GM12878 (cell line): Measurements from ENCODE around the gene EMILIN2. TPM values are rescaled to one million over a fixed set of nuclear protein-coding genes. Genes with fewer than 3 reads are reported as not detected.

Experiments
- ATAC-seq: fragments of 200-7000 bp; cut with Tn5 transposase; 3 replicates; pipeline ENCODE4 v1.9.1; 2020; ENCODE audit warnings: mild to moderate bottlenecking, moderate library complexity
- BruUV-seq: library from RNA; stranded (reverse); fragments of 400-500 nt; replicated peaks from 2 replicates; lab custom pipeline; 2021; lab: Mats Ljungman, UMichigan
- CTCF ChIA-PET: fragments of 300-600 bp; sonication (Branson Sonifier 250); formaldehyde crosslinking; extraction: SDS; loops from one replicate; lab custom pipeline; 2021; ENCODE audit warnings: inconsistent platforms; lab: Yijun Ruan, JAX
- POLR2A ChIA-PET: fragments of 350-600 bp; formaldehyde crosslinking; extraction: SDS; loops from one replicate; lab custom pipeline; 2021; ENCODE audit warnings: inconsistent platforms; lab: Charles Lee
- RAD21 ChIA-PET: fragments of 300-600 bp; sonication (Branson Sonifier 250); formaldehyde crosslinking; loops from one replicate; lab custom pipeline; 2023; ENCODE audit warnings: antibody characterized with exemption; ENCODE audit not compliant: unreplicated experiment; lab: Charles Lee
- SMC1A ChIA-PET: fragments of 300-600 bp; sonication (Branson Sonifier 250); formaldehyde crosslinking; loops from one replicate; lab custom pipeline; 2023; ENCODE audit not compliant: unreplicated experiment, uncharacterized antibody; lab: Charles Lee
- DNase-seq: peaks from one replicate; pipeline ENCODE4 v3.0.0-alpha.2; 2011; ENCODE audit warnings: low read depth, low spot score
- FAIRE-seq: peaks from 3 replicates; lab custom pipeline; 2011; peaks lifted over from hg19 to GRCh38; lab: Jason Lieb, UNC
- H2AFZ ChIP-seq: 2 replicates; pipeline ENCODE4 v1.6.0; 2011; ENCODE audit warnings: low read depth, low read length, control low read depth; ENCODE audit not compliant: control insufficient read depth
- H3K27ac ChIP-seq: 2 replicates; pipeline ENCODE4 v1.5.1; 2011; ENCODE audit warnings: control low read depth; ENCODE audit not compliant: control insufficient read depth, insufficient read depth
- H3K27me3 ChIP-seq, 2 experiments: replicated peaks in 1 of 2; 2 replicates each; pipeline versions ENCODE4 v1.6.0 to v1.6.1; 2011; ENCODE audit warnings: low read length in 1 of 2; ENCODE audit not compliant: control insufficient read depth in 2 of 2, insufficient read depth in 2 of 2
- H3K36me3 ChIP-seq, 2 experiments: 2 replicates each; pipeline ENCODE4 v1.5.1; 2011; ENCODE audit warnings: low read length in 1 of 2; ENCODE audit not compliant: control insufficient read depth in 2 of 2, insufficient read depth in 2 of 2
- H3K4me1 ChIP-seq: 2 replicates; pipeline ENCODE4 v1.6.1; 2011; ENCODE audit warnings: mild to moderate bottlenecking, low read length, moderate library complexity, mixed read lengths; ENCODE audit not compliant: control insufficient read depth, insufficient read depth
- H3K4me2 ChIP-seq: 2 replicates; pipeline ENCODE4 v1.6.0; 2011; ENCODE audit warnings: control low read depth; ENCODE audit not compliant: control insufficient read depth, insufficient read depth
- H3K4me3 ChIP-seq: fragments of 200-600 bp; sonication (generic); 2 replicates; pipeline ENCODE4 v1.5.1; 2016
- H3K79me2 ChIP-seq: 2 replicates; pipeline ENCODE4 v1.6.0; 2011; ENCODE audit warnings: low read length; ENCODE audit not compliant: control insufficient read depth, insufficient read depth
- H3K9ac ChIP-seq: 2 replicates; pipeline ENCODE4 v1.8.0; 2011; ENCODE audit warnings: low read length, control low read depth, mixed read lengths; ENCODE audit not compliant: control insufficient read depth, insufficient read depth
- H3K9me3 ChIP-seq: replicated peaks from 3 replicates; pipeline ENCODE4 v1.5.1; 2011; ENCODE audit warnings: mild to moderate bottlenecking, low read length; ENCODE audit not compliant: control insufficient read depth, insufficient read depth
- H4K20me1 ChIP-seq: 2 replicates; pipeline ENCODE4 v1.6.0; 2011; ENCODE audit not compliant: control insufficient read depth, insufficient read depth
- ATF7 ChIP-seq: fragments of 450-650 bp; IDR thresholded peaks from 2 replicates; pipeline ENCODE4 v1.6.1; 2016; ENCODE audit warnings: low read depth, mild to moderate bottlenecking
- BCL3 ChIP-seq: IDR thresholded peaks from 2 replicates; pipeline ENCODE4 v1.6.1; 2011; ENCODE audit warnings: borderline replicate concordance, low read depth, mild to moderate bottlenecking, moderate library complexity, low read length; ENCODE audit not compliant: insufficient read depth, poor library complexity, severe bottlenecking
- BCLAF1 ChIP-seq: fragments of 450-650 bp; IDR thresholded peaks from 2 replicates; pipeline ENCODE4 v1.6.1; 2017; ENCODE audit warnings: antibody characterized with exemption, mild to moderate bottlenecking, moderate library complexity
- CBX3 ChIP-seq: fragments of 200-600 bp; sonication (generic); IDR thresholded peaks from 2 replicates; pipeline ENCODE4 v1.6.1; 2016; ENCODE audit warnings: low read depth, borderline replicate concordance
- DPF2 ChIP-seq: fragments of 450-650 bp; IDR thresholded peaks from 2 replicates; pipeline ENCODE4 v1.6.1; 2017; ENCODE audit warnings: mild to moderate bottlenecking
- IRF4 ChIP-seq: IDR thresholded peaks from 2 replicates; pipeline ENCODE4 v1.6.1; 2011; ENCODE audit warnings: low read depth, low read length
- KDM1A ChIP-seq: fragments of 200-600 bp; sonication (generic); IDR thresholded peaks from 2 replicates; pipeline ENCODE4 v1.6.1; 2016; ENCODE audit warnings: borderline replicate concordance
- PAX8 ChIP-seq: fragments of 450-650 bp; IDR thresholded peaks from 2 replicates; pipeline ENCODE4 v1.6.1; 2017; ENCODE audit warnings: mild to moderate bottlenecking, moderate library complexity
- PRDM15 ChIP-seq: fragments of 450-650 bp; formaldehyde crosslinking; IDR thresholded peaks from 2 replicates; pipeline ENCODE4 v1.4.0; 2020; ENCODE audit warnings: mild to moderate bottlenecking, moderate library complexity
- SIX5 ChIP-seq: IDR thresholded peaks from 2 replicates; pipeline ENCODE4 v1.6.1; 2011; ENCODE audit warnings: mild to moderate bottlenecking, low read depth, low read length, moderate library complexity; ENCODE audit not compliant: severe bottlenecking
- USF1 ChIP-seq: IDR thresholded peaks from 2 replicates; pipeline ENCODE4 v1.6.1; 2011; ENCODE audit warnings: borderline replicate concordance, low read depth, mild to moderate bottlenecking, moderate library complexity, mixed read lengths, low read length; ENCODE audit not compliant: insufficient read depth; ENCODE audit errors: extremely low read length
- ZBED1 ChIP-seq: IDR thresholded peaks from 2 replicates; pipeline ENCODE4 v1.6.1; 2016; ENCODE audit warnings: borderline replicate concordance
- ZNF24 ChIP-seq: fragments of 450-650 bp; IDR thresholded peaks from 2 replicates; pipeline ENCODE4 v1.6.1; 2017; ENCODE audit warnings: antibody characterized with exemption, mild to moderate bottlenecking
- WGBS: methylation state at CpG from one replicate; pipeline ENCODE4 v1.1.6; 2016; ENCODE audit warnings: low lambda C conversion rate; ENCODE audit not compliant: insufficient replicate concordance, insufficient coverage; ENCODE audit errors: missing lambda C conversion rate; 5-methylcytosine and 5-hydroxymethylcytosine counted together
- in situ Hi-C: fragments of 300-500 bp; cut with MboI; formaldehyde crosslinking; loops from 9 replicates; pipeline ENCODE4 v1.14.3; 2018; ENCODE audit warnings: mixed read lengths
- intact Hi-C: fragments of 100-400 bp; cut with micrococcal nuclease; formaldehyde crosslinking; loops from one replicate; pipeline ENCODE4 v1.14.2; 2022; ENCODE audit not compliant: unreplicated experiment
- polyA plus RNA-seq, 11 experiments: library from polyadenylated mRNA; depleted of rRNA in 4 of 11; unstranded in 6 of 11; stranded (reverse) in 5 of 11; fragments of >200 nt; fragmentation: Nextera tagmentation in 4 of 11; fragmentation: Illumina TruSeq in 1 of 11; extraction: Ambion mirVana in 4 of 11; extraction: Trizol in 1 of 11; gene quantifications; 1 replicate in 1 of 11; 2 replicates in 10 of 11; pipeline versions ENCODE4 v1.2.1 to v1.2.3, GENCODE V29; 2011 to 2016; ENCODE audit warnings: inconsistent platforms in 2 of 11, missing spikeins in 2 of 11, low read depth in 1 of 11
- total RNA-seq, 4 experiments: library from RNA; depleted of rRNA in 3 of 4; stranded (reverse); fragments of >200 nt in 3 of 4; fragmentation: Illumina TruSeq in 1 of 4; extraction: Trizol in 1 of 4; gene quantifications; 2 replicates each; pipeline versions ENCODE4 v1.2.1 to v1.2.3, GENCODE V29; 2013 to 2021
- TF ChIP-seq, protein P1 (sequence below): fragments of 150-350 bp; IDR thresholded peaks from 2 replicates; pipeline ENCODE4 v1.6.1; 2014; ENCODE audit warnings: mild to moderate bottlenecking, low read depth, low read length

EMILIN2 gene
- total and polyA plus RNA-seq, 10 of the 15 experiments (the other 5 are each of a cell fraction or from before 2014, with no cell fraction given): 0.58 to 18.4 (median 5.9) TPM

- H3K4me3 ChIP-seq: no peak overlapping the region
- peaks cover 4 to 39% of the 10 kb centered on the region in 2 experiments for H3K36me3 ChIP-seq
- no peak overlapping the region for H3K9ac ChIP-seq
- DNase-seq (no peak), FAIRE-seq (no peak), ATAC-seq (no peak)
- H2AFZ ChIP-seq: no peak overlapping the region
- H3K27me3 ChIP-seq: no peaks in the 10 kb centered on the region
- no peaks in the 10 kb centered on the region for H4K20me1 ChIP-seq
- SMC1A ChIA-PET: interaction anchor here (0.7 to 1.8 kb wide), 11 partner anchors 9 to 176 kb away, joined by 3 to 14 read pairs (median 4); no protein-coding TSS in a partner anchor
- no peaks in the 10 kb centered on the region for H3K9me3 ChIP-seq
- in situ Hi-C loops: loop anchor here (25.0 kb wide), 2 partner anchors 1310 to 1385 kb away; no protein-coding TSS in a partner anchor
- H3K4me2 ChIP-seq: no peak overlapping the region
- H3K27ac ChIP-seq: no peak overlapping the region
- peaks cover 10% of the 10 kb centered on the region for H3K79me2 ChIP-seq
- RAD21 ChIA-PET: interaction anchor here (0.9 to 1.2 kb wide), 3 partner anchors 19 to 34 kb away, joined by 3 to 4 read pairs (median 3); no protein-coding TSS in a partner anchor
- intact Hi-C loops: no loop called here
- POLR2A ChIA-PET: no interaction called here
- CTCF ChIA-PET: interaction anchor here (0.6 to 3.1 kb wide), 9 partner anchors 9 to 293 kb away, joined by 3 to 21 read pairs (median 4); no protein-coding TSS in a partner anchor
- 74% methylated on average over 2 of the region's 2 CpGs for WGBS
- H3K4me1 ChIP-seq: peaks cover 16% of the 10 kb centered on the region
- BruUV-seq: no TSS peak
- TF ChIP-seq BCLAF1 (no peak), ATF7 (no peak), ZNF24 (no peak), IRF4 (no peak), ZBED1 (no peak), USF1 (no peak), BCL3 (no peak), CBX3 (no peak), PRDM15 (no peak), DPF2 (no peak), PAX8 (no peak), KDM1A (no peak), SIX5 (no peak)
- TF ChIP-seq, protein P1, sequence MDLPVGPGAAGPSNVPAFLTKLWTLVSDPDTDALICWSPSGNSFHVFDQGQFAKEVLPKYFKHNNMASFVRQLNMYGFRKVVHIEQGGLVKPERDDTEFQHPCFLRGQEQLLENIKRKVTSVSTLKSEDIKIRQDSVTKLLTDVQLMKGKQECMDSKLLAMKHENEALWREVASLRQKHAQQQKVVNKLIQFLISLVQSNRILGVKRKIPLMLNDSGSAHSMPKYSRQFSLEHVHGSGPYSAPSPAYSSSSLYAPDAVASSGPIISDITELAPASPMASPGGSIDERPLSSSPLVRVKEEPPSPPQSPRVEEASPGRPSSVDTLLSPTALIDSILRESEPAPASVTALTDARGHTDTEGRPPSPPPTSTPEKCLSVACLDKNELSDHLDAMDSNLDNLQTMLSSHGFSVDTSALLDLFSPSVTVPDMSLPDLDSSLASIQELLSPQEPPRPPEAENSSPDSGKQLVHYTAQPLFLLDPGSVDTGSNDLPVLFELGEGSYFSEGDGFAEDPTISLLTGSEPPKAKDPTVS: no peak
Measured at GRCh38 chr18:2952605-2953004, 105.8 kb downstream of the EMILIN2 start.
